IPS DF 6.9 (cell line): ENCODE measurements around the gene CDH11.

Experiments used
- DNase-seq: peaks from one replicate; pipeline ENCODE4 v3.0.0-alpha.2; 2013; ENCODE audit warnings: low read depth, low spot score
- H3K27ac ChIP-seq: one replicate; pipeline ENCODE4 v1.5.1; 2013; ENCODE audit warnings: low read length, control low read depth
- H3K27me3 ChIP-seq: 2 replicates; pipeline ENCODE4 v1.6.1; 2013; ENCODE audit warnings: mild to moderate bottlenecking, low read length; ENCODE audit not compliant: control insufficient read depth, insufficient read depth
- H3K36me3 ChIP-seq: 2 replicates; pipeline ENCODE4 v1.6.1; 2013; ENCODE audit warnings: low read length; ENCODE audit not compliant: control insufficient read depth, insufficient read depth
- H3K4me1 ChIP-seq: 2 replicates; pipeline ENCODE4 v1.6.1; 2013; ENCODE audit warnings: low read length; ENCODE audit not compliant: control insufficient read depth, insufficient read depth
- H3K4me3 ChIP-seq: 2 replicates; pipeline ENCODE4 v1.5.1; 2013; ENCODE audit warnings: mild to moderate bottlenecking, low read length
- H3K9me3 ChIP-seq: 2 replicates; pipeline ENCODE4 v1.6.1; 2013; ENCODE audit warnings: low read length, inconsistent platforms; ENCODE audit not compliant: control insufficient read depth, insufficient read depth
- WGBS: extraction: QIAGEN DNeasy Blood & Tissue Kit; methylation state at CpG from one replicate; pipeline ENCODE4 v1.1.7; 2013; ENCODE audit warnings: mixed read lengths, missing lambda C conversion rate; ENCODE audit not compliant: insufficient read length, insufficient coverage; 5-methylcytosine and 5-hydroxymethylcytosine counted together

Gene CDH11

GRCh38 chr16:65116818-65117430 lies 4.9 kb downstream of the CDH11 start:
- Histone ChIP-seq H3K9me3 (no peaks in the 10 kb centered on the region), H3K36me3 (no peaks in the 10 kb centered on the region), H3K4me1 (no peaks in the 10 kb centered on the region), H3K4me3 (no peak overlapping the region), H3K27ac (no peak overlapping the region), H3K27me3 (peaks cover 21% of the 10 kb centered on the region)
- no CpG with 5 or more reads among the region's 5 CpGs for WGBS
- DNase-seq = no peak

- WGBS = no CpG with 5 or more reads among the region's 4 CpGs
- Histone ChIP-seq H3K9me3 (no peaks in the 10 kb centered on the region), H3K27ac (no peak overlapping the region), H3K27me3 (peaks cover 16% of the 10 kb centered on the region), H3K36me3 (no peaks in the 10 kb centered on the region), H3K4me1 (no peaks in the 10 kb centered on the region), H3K4me3 (no peak overlapping the region)
- DNase-seq = no peak
These were observed 5.6 kb downstream of the CDH11 start for GRCh38 chr16:65116216-65116615.

- no peak for DNase-seq
- Histone ChIP-seq H3K36me3 (no peaks in the 10 kb centered on the region), H3K4me1 (no peaks in the 10 kb centered on the region), H3K27me3 (0 out of 2 replicates have a peak, but pooled peaks cover 1% of the 10 kb centered on the region), H3K4me3 (no peak overlapping the region), H3K27ac (no peak overlapping the region), H3K9me3 (no peaks in the 10 kb centered on the region)
- WGBS = no CpG with 5 or more reads among the region's 9 CpGs
These were observed 7.3 kb downstream of the CDH11 start for GRCh38 chr16:65114527-65114926.

- H3K27me3 ChIP-seq = no peaks in the 10 kb centered on the region
- H3K27ac ChIP-seq = no peak overlapping the region
- H3K36me3 ChIP-seq = no peaks in the 10 kb centered on the region
- H3K4me1 ChIP-seq = no peaks in the 10 kb centered on the region
- H3K9me3 ChIP-seq = no peaks in the 10 kb centered on the region
- no CpG with 5 or more reads among the region's 5 CpGs for WGBS
- H3K4me3 ChIP-seq = no peak overlapping the region
- DNase-seq = no peak
These were observed 8.4 kb downstream of the CDH11 start for GRCh38 chr16:65113441-65113840.

- Histone ChIP-seq H3K27me3 (no peaks in the 10 kb centered on the region), H3K4me1 (no peaks in the 10 kb centered on the region), H3K27ac (no peak overlapping the region), H3K9me3 (no peaks in the 10 kb centered on the region), H3K36me3 (no peaks in the 10 kb centered on the region), H3K4me3 (no peak overlapping the region)
- no peak for DNase-seq
- WGBS = no CpG with 5 or more reads among the region's 5 CpGs
These were observed 10.6 kb downstream of the CDH11 start for GRCh38 chr16:65111306-65111705.

- WGBS = no CpG with 5 or more reads among the region's 3 CpGs
These were observed 15.1 kb downstream of the CDH11 start for GRCh38 chr16:65106757-65107156.

GRCh38 chr16:65105171-65105570 lies 16.7 kb downstream of the CDH11 start:
- DNase-seq = no peak
- WGBS = no CpG with 5 or more reads among the region's 1 CpG
- no peak overlapping the region for H3K27ac ChIP-seq
- H3K4me1 ChIP-seq = no peaks in the 10 kb centered on the region
- H3K36me3 ChIP-seq = no peaks in the 10 kb centered on the region
- H3K9me3 ChIP-seq = no peaks in the 10 kb centered on the region
- no peak overlapping the region for H3K4me3 ChIP-seq
- H3K27me3 ChIP-seq = no peaks in the 10 kb centered on the region; the same call in 1 of the 2 replicates

More at GRCh38 chr16:65106757-65107156, 15.1 kb downstream of the CDH11 start:
- Histone ChIP-seq H3K27me3 (no peaks in the 10 kb centered on the region; the same call in 1 of the 2 replicates), H3K4me3 (no peak overlapping the region), H3K9me3 (no peaks in the 10 kb centered on the region), H3K36me3 (no peaks in the 10 kb centered on the region), H3K4me1 (no peaks in the 10 kb centered on the region), H3K27ac (no peak overlapping the region)
- no peak for DNase-seq

- no CpG with 5 or more reads among the region's 3 CpGs for WGBS
- H3K36me3 ChIP-seq = no peaks in the 10 kb centered on the region
- H3K27me3 ChIP-seq = no peaks in the 10 kb centered on the region; the same call in 1 of the 2 replicates
- no peak for DNase-seq
- H3K4me1 ChIP-seq = no peaks in the 10 kb centered on the region
- no peak overlapping the region for H3K4me3 ChIP-seq
- H3K9me3 ChIP-seq = no peaks in the 10 kb centered on the region
- H3K27ac ChIP-seq = no peak overlapping the region
These were observed 17.4 kb downstream of the CDH11 start for GRCh38 chr16:65104471-65104870.

- H3K27me3 ChIP-seq = no peaks in the 10 kb centered on the region; the same call in 1 of the 2 replicates
- no peak overlapping the region for H3K4me3 ChIP-seq
- no peaks in the 10 kb centered on the region for H3K36me3 ChIP-seq
- no peak for DNase-seq
- no peaks in the 10 kb centered on the region for H3K4me1 ChIP-seq
- H3K9me3 ChIP-seq = no peaks in the 10 kb centered on the region
- no CpG with 5 or more reads among the region's 1 CpG for WGBS
- no peak overlapping the region for H3K27ac ChIP-seq
These were observed 19.5 kb downstream of the CDH11 start for GRCh38 chr16:65102326-65102725.

GRCh38 chr16:65101009-65101408 lies 20.9 kb downstream of the CDH11 start:
- DNase-seq = no peak
- Histone ChIP-seq H3K27me3 (no peaks in the 10 kb centered on the region; the same call in 1 of the 2 replicates), H3K36me3 (no peaks in the 10 kb centered on the region), H3K4me1 (no peaks in the 10 kb centered on the region), H3K4me3 (no peak overlapping the region), H3K9me3 (no peaks in the 10 kb centered on the region), H3K27ac (no peak overlapping the region)

GRCh38 chr16:65099607-65100006 lies 22.3 kb downstream of the CDH11 start:
- no peak overlapping the region for H3K4me3 ChIP-seq
- no peaks in the 10 kb centered on the region; the same call in 1 of the 2 replicates for H3K27me3 ChIP-seq
- no peak for DNase-seq
- no peak overlapping the region for H3K27ac ChIP-seq
- no peaks in the 10 kb centered on the region for H3K36me3 ChIP-seq
- no peaks in the 10 kb centered on the region for H3K9me3 ChIP-seq
- no CpG with 5 or more reads among the region's 2 CpGs for WGBS
- no peaks in the 10 kb centered on the region for H3K4me1 ChIP-seq
